ENCODE results near the gene IQCF6. TPM values are rescaled to one million over a fixed set of nuclear protein-coding genes. Genes with fewer than 3 reads are reported as not detected.
A peak's percentile ranks its signal among the peaks of the same experiment; 100 is the strongest.

The IQCF6 gene
- total RNA-seq, 1 experiment from 2014 or later, result not detected

- H4K20me1 ChIP-seq (ENCODE audit: insufficient read depth), result no peaks in the 10 kb centered on the region
- peak; percentile 23 to 65 for DNase-seq
- no peaks in the 10 kb centered on the region for H3K79me2 ChIP-seq (ENCODE audit: low read depth)
- TF ChIP-seq EZH2 (IDR thresholded peaks at IDR 0.05; ENCODE audit: low read depth) (no peak), CTCF (conservative IDR thresholded peaks at IDR 0.05) (peak; percentile 78)
- no peaks in the 10 kb centered on the region for H3F3A ChIP-seq (ENCODE audit: insufficient read depth, low read depth)
- no peaks in the 10 kb centered on the region for H3K36me3 ChIP-seq (ENCODE audit: low read depth)
- no TSS peak for BruUV-seq (replicated peaks)
- no peaks in the 10 kb centered on the region for H3K9me3 ChIP-seq (ENCODE audit: insufficient read depth, low read depth)
- H2AFZ ChIP-seq, result no peak overlapping the region
- no peak overlapping the region for H3K27ac ChIP-seq
- CTCF ChIA-PET, result interaction anchor here (0.6 to 0.7 kb wide), 2 partner anchors 143 to 297 kb away, joined by 3 to 4 read pairs; no protein-coding TSS in a partner anchor
- H3K4me1 ChIP-seq (replicated peaks; ENCODE audit: insufficient read depth), result no peaks in the 10 kb centered on the region
- no peak overlapping the region for H3K4me2 ChIP-seq
- POLR2A ChIA-PET (ENCODE audit: unreplicated experiment), result interaction anchor here (0.7 kb wide), 1 partner anchor 81 kb away, joined by 3 read pairs; no protein-coding TSS in a partner anchor
- no peaks in the 10 kb centered on the region for H3K9me2 ChIP-seq (ENCODE audit: insufficient read depth)
- no peak overlapping the region for H3K4me3 ChIP-seq
- H3K27me3 ChIP-seq (ENCODE audit: insufficient read depth, low read depth), result no peaks in the 10 kb centered on the region
- intact Hi-C loops (cut with micrococcal nuclease; ENCODE audit: unreplicated experiment), result loop anchor here (5.0 kb wide), 1 partner anchor 83 kb away; no protein-coding TSS in a partner anchor
Observed at GRCh38 chr3:51799879-51800749, 21.1 kb upstream of the IQCF6 start.

- Histone ChIP-seq H3K4me3 (no peak overlapping the region), H3K4me2 (no peak overlapping the region), H3F3A (ENCODE audit: insufficient read depth, low read depth) (no peaks in the 10 kb centered on the region), H4K20me1 (ENCODE audit: insufficient read depth) (no peaks in the 10 kb centered on the region), H3K9me3 (ENCODE audit: insufficient read depth, low read depth) (no peaks in the 10 kb centered on the region), H3K79me2 (ENCODE audit: low read depth) (no peaks in the 10 kb centered on the region), H3K27ac (no peak overlapping the region), H3K4me1 (replicated peaks; ENCODE audit: insufficient read depth) (no peaks in the 10 kb centered on the region), H3K27me3 (ENCODE audit: insufficient read depth, low read depth) (no peaks in the 10 kb centered on the region), H2AFZ (no peak overlapping the region), H3K9me2 (ENCODE audit: insufficient read depth) (no peaks in the 10 kb centered on the region), H3K36me3 (ENCODE audit: low read depth) (no peaks in the 10 kb centered on the region)
- BruUV-seq (replicated peaks), result no TSS peak
- no peak for DNase-seq
- intact Hi-C loops (cut with micrococcal nuclease; ENCODE audit: unreplicated experiment), result no loop called here
- TF ChIP-seq EZH2 (IDR thresholded peaks at IDR 0.05; ENCODE audit: low read depth) (no peak), CTCF (conservative IDR thresholded peaks at IDR 0.05) (no peak)
- POLR2A ChIA-PET (ENCODE audit: unreplicated experiment), result no interaction called here
- CTCF ChIA-PET, result no interaction called here
Observed at GRCh38 chr3:51798411-51798963, 19.4 kb upstream of the IQCF6 start.

- Histone ChIP-seq H3K27ac (no peak overlapping the region), H3K4me3 (no peak overlapping the region), H3F3A (ENCODE audit: insufficient read depth, low read depth) (no peaks in the 10 kb centered on the region), H3K4me1 (replicated peaks; ENCODE audit: insufficient read depth) (no peaks in the 10 kb centered on the region), H3K36me3 (ENCODE audit: low read depth) (no peaks in the 10 kb centered on the region), H3K9me2 (ENCODE audit: insufficient read depth) (no peaks in the 10 kb centered on the region), H3K27me3 (ENCODE audit: insufficient read depth, low read depth) (no peaks in the 10 kb centered on the region), H2AFZ (no peak overlapping the region), H4K20me1 (ENCODE audit: insufficient read depth) (no peaks in the 10 kb centered on the region), H3K9me3 (ENCODE audit: insufficient read depth, low read depth) (no peaks in the 10 kb centered on the region), H3K4me2 (no peak overlapping the region), H3K79me2 (ENCODE audit: low read depth) (no peaks in the 10 kb centered on the region)
- no peak for DNase-seq
- intact Hi-C loops (cut with micrococcal nuclease; ENCODE audit: unreplicated experiment), result no loop called here
- POLR2A ChIA-PET (ENCODE audit: unreplicated experiment), result no interaction called here
- CTCF ChIA-PET, result interaction anchor here (0.6 kb wide), 2 partner anchors 114 to 375 kb away, joined by 3 to 4 read pairs; no protein-coding TSS in a partner anchor
- TF ChIP-seq CTCF (conservative IDR thresholded peaks at IDR 0.05), result no peak
- no peak for TF ChIP-seq EZH2 (IDR thresholded peaks at IDR 0.05; ENCODE audit: low read depth)
- no TSS peak for BruUV-seq (replicated peaks)
Observed at GRCh38 chr3:51796854-51797253, 17.8 kb upstream of the IQCF6 start.

Measured in PC-9 (cell line).